GM18861 (cell line): ENCODE results near the gene CETP.
"Not testable (repeated sequence)": the region's sequence is repeated elsewhere in the genome, so short reads cannot be mapped to it uniquely, and the experiment has no call there.

ENCODE experiments used
- ATAC-seq: cut with Tn5 transposase; IDR thresholded peaks from one replicate; pipeline ENCODE4 v1.9.1; 2021; ENCODE audit not compliant: unreplicated experiment

Gene CETP

GRCh38 chr16:56953006-56953405, 8.7 kb upstream of the CETP start:
- no peak for ATAC-seq

- no peak for ATAC-seq
Observed at GRCh38 chr16:56956076-56956475, 5.7 kb upstream of the CETP start.

GRCh38 chr16:56956756-56957155, 5.0 kb upstream of the CETP start:
- no peak for ATAC-seq

- no peak for ATAC-seq
Observed at GRCh38 chr16:56960681-56961281, 969 bp upstream of the CETP start.

- ATAC-seq = no peak
Observed at GRCh38 chr16:56961386-56961785, 364 bp upstream of the CETP start.

- ATAC-seq = peak; percentile 52
Observed at GRCh38 chr16:56964243-56965148, 2.7 kb downstream of the CETP start.

GRCh38 chr16:56965149-56966092, 3.7 kb downstream of the CETP start:
- ATAC-seq = no peak

- ATAC-seq = no peak
Observed at GRCh38 chr16:56966093-56966475, 4.3 kb downstream of the CETP start.

- ATAC-seq = no peak
Observed at GRCh38 chr16:56967733-56968132, 6.0 kb downstream of the CETP start.

- no peak for ATAC-seq
Observed at GRCh38 chr16:56969769-56970168, 8.0 kb downstream of the CETP start.

- ATAC-seq = peak; percentile 93
Observed at GRCh38 chr16:56970934-56971767, 9.4 kb downstream of the CETP start.

- no peak for ATAC-seq
Observed at GRCh38 chr16:56971768-56972043, 10.0 kb downstream of the CETP start.

- ATAC-seq = no peak
Observed at GRCh38 chr16:56972403-56973293, 10.9 kb downstream of the CETP start.

- ATAC-seq = no peak
Observed at GRCh38 chr16:56973294-56973689, 11.5 kb downstream of the CETP start.

- not testable (repeated sequence) for ATAC-seq
Observed at GRCh38 chr16:56973899-56974298, 12.1 kb downstream of the CETP start.

GRCh38 chr16:56974549-56975300, 13.0 kb downstream of the CETP start:
- ATAC-seq = no peak

- no peak for ATAC-seq
Observed at GRCh38 chr16:56975714-56976113, 14.0 kb downstream of the CETP start.

GRCh38 chr16:56977216-56977615, 15.5 kb downstream of the CETP start:
- ATAC-seq = no peak

- no peak for ATAC-seq
Observed at GRCh38 chr16:56977823-56978430, 16.2 kb downstream of the CETP start.
